DND-41 (cell line): ENCODE measurements around the gene SELENOW.

Experiments used
- ATAC-seq: fragments of 200-7000 bp; cut with Tn5 transposase; 3 replicates; pipeline ENCODE4 v1.9.1; 2021; ENCODE audit warnings: low read depth; ENCODE audit not compliant: insufficient read depth
- DNase-seq: peaks from one replicate; pipeline ENCODE4 v3.0.0-alpha.2; 2020
- H2AFZ ChIP-seq: 2 replicates; pipeline ENCODE4 v1.6.0; 2012; ENCODE audit warnings: low read depth, low read length
- H3K27ac ChIP-seq: 2 replicates; pipeline ENCODE4 v1.5.1; 2012; ENCODE audit warnings: low read length, inconsistent platforms
- H3K27me3 ChIP-seq: fragments of 200-600 bp; sonication (generic); 2 replicates; pipeline ENCODE4 v1.6.0; 2012; ENCODE audit warnings: low read length, mild to moderate bottlenecking, inconsistent platforms; ENCODE audit not compliant: insufficient read depth, poor library complexity
- H3K36me3 ChIP-seq: 2 replicates; pipeline ENCODE4 v1.5.1; 2012; ENCODE audit warnings: low read length, inconsistent platforms; ENCODE audit not compliant: insufficient read depth
- H3K4me1 ChIP-seq: 2 replicates; pipeline ENCODE4 v1.5.1; 2012; ENCODE audit warnings: mild to moderate bottlenecking, low read length; ENCODE audit not compliant: insufficient read depth
- H3K4me2 ChIP-seq: 2 replicates; pipeline ENCODE4 v1.6.0; 2012; ENCODE audit warnings: mild to moderate bottlenecking, moderate library complexity, low read length, inconsistent platforms; ENCODE audit not compliant: insufficient read depth
- H3K4me3 ChIP-seq, 2 experiments: fragments of 200-600 bp in 1 of 2; shearing (Covaris generic) in 1 of 2; 2 replicates each; pipeline ENCODE4 v1.5.1; 2012 to 2016; ENCODE audit warnings: inconsistent platforms in 2 of 2, low read length in 2 of 2, mild to moderate bottlenecking in 2 of 2, low read depth in 1 of 2, moderate library complexity in 1 of 2
- H3K79me2 ChIP-seq: 2 replicates; pipeline ENCODE4 v1.6.0; 2012; ENCODE audit warnings: low read length, inconsistent platforms; ENCODE audit not compliant: insufficient read depth
- H3K9ac ChIP-seq: 2 replicates; pipeline ENCODE4 v1.6.0; 2012; ENCODE audit warnings: low read depth, mild to moderate bottlenecking, inconsistent platforms, low read length, moderate library complexity
- H3K9me3 ChIP-seq: 2 replicates; pipeline ENCODE4 v1.5.1; 2012; ENCODE audit warnings: low read length, moderate library complexity, mild to moderate bottlenecking, inconsistent platforms; ENCODE audit not compliant: insufficient read depth, severe bottlenecking
- H4K20me1 ChIP-seq: 2 replicates; pipeline ENCODE4 v1.6.0; 2012; ENCODE audit warnings: low read length; ENCODE audit not compliant: insufficient read depth
- CTCF ChIP-seq: IDR thresholded peaks from 2 replicates; pipeline ENCODE4 v1.5.1; 2012; ENCODE audit warnings: borderline replicate concordance, low read length, moderate library complexity, mild to moderate bottlenecking; ENCODE audit not compliant: poor library complexity, severe bottlenecking; ENCODE audit errors: extremely low read depth
- EZH2 ChIP-seq: IDR thresholded peaks from 3 replicates; pipeline ENCODE4 v1.6.1; 2012; ENCODE audit warnings: borderline replicate concordance, low read depth, mild to moderate bottlenecking, moderate library complexity, low read length, inconsistent platforms; ENCODE audit not compliant: severe bottlenecking

SELENOW gene

DNA sequence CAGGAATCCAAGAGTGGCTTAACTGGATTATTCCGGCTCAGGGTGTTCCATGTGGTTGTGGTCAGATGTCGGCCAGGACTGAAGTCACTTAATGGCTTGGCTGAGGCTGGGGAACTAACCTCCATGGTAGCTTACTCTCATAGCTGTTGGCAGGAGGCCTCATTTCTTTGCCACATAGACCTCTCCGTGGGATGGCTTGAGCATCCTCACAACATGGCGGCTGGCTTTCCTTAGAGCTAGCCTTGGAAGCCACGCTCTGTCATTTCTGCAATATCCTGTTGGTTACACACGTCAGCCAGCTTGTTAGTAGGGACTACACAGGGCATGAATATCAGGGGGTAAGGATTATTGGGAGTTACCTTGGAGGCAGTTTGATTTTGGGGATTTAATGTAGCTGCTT is 48.3 kb downstream of the SELENOW start:
- Histone ChIP-seq H3K4me2 (no peak overlapping the region), H3K4me1 (no peaks in the 10 kb centered on the region), H3K4me3 (no peak overlapping the region), H3K79me2 (no peaks in the 10 kb centered on the region), H2AFZ (no peak overlapping the region), H3K36me3 (no peaks in the 10 kb centered on the region), H3K27me3 (peaks cover 3% of the 10 kb centered on the region), H3K27ac (no peak overlapping the region), H3K9ac (no peak overlapping the region), H4K20me1 (no peaks in the 10 kb centered on the region), H3K9me3 (no peaks in the 10 kb centered on the region)
- DNase-seq (no peak), ATAC-seq (no peak)
- TF ChIP-seq CTCF (no peak), EZH2 (no peak)

DNA sequence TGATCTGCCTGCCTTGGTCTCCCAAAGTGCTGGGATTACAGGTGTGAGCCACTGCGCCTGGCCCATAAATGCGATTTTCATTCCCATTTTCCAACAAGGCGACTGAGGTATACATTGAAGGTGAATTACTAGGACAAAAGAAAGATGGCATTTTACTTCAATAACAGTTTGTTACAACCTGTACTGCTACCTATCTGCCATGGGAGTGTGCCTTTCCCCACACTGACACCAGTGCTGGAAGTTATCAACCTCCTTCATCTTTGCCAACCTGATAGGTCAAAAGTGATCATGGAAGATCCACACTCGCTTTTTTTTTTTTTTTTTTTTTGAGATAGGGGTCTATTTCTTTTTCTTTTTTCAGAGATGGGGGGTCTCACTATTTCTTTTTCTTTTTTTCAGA is 54.2 kb downstream of the SELENOW start:
- H3K36me3 ChIP-seq: no peaks in the 10 kb centered on the region
- TF ChIP-seq CTCF (no peak), EZH2 (no peak)
- H2AFZ ChIP-seq: no peak overlapping the region
- no peaks in the 10 kb centered on the region for H4K20me1 ChIP-seq
- H3K4me2 ChIP-seq: no peak overlapping the region
- no peak for DNase-seq
- H3K79me2 ChIP-seq: no peaks in the 10 kb centered on the region
- H3K27me3 ChIP-seq: no peaks in the 10 kb centered on the region
- no peaks in the 10 kb centered on the region for H3K9me3 ChIP-seq
- no peak for ATAC-seq
- H3K4me3 ChIP-seq: no peak overlapping the region
- no peaks in the 10 kb centered on the region for H3K4me1 ChIP-seq
- H3K27ac ChIP-seq: no peak overlapping the region
- no peak overlapping the region for H3K9ac ChIP-seq
